Activated CD4-positive, CD25-positive, alpha-beta regulatory T cell treated with anti-CD3 and anti-CD28 coated beads, Interleukin-2, amount 50 U/mL, for 16 hours (primary cell): ENCODE measurements around the gene PREX1.

ENCODE experiments used
- DNase-seq: peaks from one replicate; pipeline ENCODE4 v3.0.0-alpha.2; 2020; ENCODE audit warnings: low read depth, low spot score

PREX1 gene

DNA sequence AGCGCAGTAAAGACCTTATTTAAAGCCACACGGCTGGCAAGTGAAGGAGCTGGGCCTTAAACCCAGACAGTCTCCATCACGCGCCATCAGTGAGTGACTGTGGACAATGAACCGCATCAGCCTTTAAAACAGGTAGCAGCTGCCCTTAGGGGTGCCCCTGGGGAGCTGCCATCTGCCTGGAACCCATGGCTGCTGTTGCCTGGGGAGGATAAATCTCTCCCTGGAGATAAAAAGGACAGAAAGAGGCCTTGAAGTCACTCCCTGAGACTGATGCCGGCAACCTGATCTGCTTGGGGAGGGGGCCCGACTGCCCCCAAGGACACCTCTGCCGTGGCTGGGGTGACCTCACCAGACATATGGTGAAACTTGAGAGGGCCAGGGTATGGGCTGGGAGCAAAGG is 73.5 kb downstream of the PREX1 start:
- DNase-seq: no peak

DNA sequence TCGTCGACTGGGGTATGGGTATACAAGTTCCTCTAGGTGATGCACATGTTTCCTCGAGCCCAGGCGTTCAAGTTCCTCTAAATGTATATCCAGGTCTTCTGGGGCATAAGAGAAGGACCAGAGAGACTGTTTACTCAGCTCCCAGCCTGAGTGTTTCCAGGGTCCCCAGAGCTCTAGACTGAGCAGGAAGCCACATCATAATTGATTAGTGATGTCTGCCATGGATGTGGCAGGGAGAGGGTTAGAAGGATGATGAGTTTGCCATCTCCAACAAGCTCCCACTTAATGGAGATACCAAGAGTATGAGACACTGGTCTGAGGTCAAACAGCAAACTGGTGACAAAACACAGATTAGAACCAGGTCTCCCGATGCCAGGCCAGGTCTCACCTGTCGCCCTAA is 74.8 kb downstream of the PREX1 start:
- no peak for DNase-seq

DNA sequence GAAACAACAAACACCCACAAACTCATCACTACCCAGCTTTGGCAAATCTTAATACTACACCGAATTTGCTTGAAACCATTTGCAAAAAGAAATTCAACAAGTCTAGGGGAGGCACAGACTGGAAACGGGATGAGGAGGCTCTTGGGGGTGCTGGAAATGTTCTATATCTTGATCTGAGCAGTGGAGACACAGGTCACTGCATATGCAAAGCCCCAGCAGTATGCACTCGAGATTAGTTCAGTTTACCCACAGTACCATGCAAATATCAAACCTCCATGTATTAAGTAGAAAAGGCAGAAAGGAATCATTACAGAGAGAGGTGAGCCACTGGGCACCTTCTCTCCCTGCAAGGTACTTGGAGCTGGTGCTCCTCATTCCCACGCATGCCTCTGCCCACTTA is 75.9 kb downstream of the PREX1 start:
- no peak for DNase-seq

DNA sequence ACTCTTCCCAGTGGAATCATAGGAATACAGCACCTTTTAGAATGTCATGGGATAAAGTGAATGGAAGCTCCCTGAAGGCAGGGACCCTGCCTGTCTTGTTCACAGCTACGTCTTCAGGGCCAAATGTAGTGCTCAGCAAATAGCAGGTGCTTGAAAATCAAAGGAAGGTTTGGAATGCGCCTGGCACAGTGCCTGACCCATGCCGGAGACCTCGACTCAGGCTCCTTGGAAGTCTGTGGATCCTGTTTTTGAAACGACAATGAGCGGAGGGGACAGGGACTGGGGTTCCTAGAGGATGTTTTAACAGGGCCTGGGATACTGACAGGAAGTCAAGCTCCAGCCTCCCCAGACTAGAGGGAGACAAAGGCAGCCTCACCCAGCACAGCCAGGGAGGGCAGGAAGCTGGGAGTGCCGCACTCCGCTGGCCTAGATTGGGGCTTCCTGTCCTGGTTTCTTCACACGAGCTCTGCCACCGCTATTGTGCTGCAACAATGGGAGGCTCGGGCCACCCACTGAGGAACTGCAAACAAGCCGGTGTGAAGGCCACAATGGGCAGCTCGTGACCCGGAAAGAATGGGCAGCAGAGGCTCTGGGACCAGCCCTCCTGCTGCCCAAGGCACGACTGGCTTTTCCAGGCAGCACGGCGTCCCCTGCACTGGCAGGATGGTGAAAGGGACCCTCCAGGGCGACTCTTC is 76.7 kb downstream of the PREX1 start:
- DNase-seq: no peak

DNA sequence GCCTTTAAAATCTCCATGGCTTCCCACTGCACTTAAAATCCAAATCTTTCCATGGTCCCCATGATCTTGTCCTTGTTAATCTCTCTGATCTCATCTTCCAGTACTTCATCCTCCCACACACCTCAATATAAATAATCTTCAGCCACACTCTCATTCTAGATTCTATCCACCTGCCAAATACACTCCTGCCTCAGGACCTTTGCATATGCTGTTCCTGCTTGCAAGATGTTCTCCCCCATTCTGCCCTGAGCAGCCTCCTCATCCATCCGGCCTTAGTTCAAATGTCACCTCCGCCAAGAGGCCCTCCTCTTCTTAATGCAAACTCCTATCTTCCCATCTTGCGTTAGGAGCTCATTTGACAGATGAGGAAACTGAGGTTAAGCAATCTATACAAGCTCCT is 77.4 kb downstream of the PREX1 start:
- no peak for DNase-seq

DNA sequence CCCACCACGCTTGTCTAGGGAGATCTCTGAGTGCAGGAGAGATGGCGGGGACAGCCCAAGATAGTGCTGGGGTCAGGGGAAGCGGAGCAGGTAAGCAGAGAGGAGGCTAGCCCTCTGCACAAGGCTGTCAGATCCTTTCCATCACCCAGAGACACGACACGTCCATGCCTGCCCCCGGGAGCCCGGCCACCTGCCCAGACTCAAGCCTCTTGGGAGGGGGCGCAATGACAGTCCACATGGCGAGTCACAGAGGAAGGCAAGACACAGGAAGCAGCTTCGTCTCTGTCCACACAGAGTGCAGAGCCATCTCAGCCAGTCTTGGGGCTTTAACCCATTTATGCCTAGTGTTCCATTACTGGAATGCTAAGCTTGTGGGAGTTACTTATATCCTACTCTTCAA is 78.4 kb downstream of the PREX1 start:
- DNase-seq: no peak

DNA sequence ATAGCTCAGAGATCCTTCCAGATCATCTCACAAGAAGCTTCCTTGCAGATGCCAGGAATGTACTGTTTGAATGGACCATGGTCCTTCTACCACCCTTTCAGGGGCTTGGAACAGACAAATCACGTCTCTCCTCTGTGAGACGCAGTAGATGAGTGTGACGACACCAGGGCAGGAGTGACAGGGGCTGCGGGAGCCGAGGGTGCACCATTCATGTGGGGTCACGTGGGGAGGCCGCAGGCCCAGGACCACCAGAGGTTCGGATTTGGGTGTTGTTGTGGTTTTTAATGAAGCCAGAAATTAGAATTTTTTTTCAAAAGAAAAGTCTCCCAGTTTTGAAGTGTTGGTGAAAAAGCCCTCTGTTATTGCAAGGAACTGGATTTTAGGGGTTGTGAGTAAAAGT is 79.2 kb downstream of the PREX1 start:
- no peak for DNase-seq

DNA sequence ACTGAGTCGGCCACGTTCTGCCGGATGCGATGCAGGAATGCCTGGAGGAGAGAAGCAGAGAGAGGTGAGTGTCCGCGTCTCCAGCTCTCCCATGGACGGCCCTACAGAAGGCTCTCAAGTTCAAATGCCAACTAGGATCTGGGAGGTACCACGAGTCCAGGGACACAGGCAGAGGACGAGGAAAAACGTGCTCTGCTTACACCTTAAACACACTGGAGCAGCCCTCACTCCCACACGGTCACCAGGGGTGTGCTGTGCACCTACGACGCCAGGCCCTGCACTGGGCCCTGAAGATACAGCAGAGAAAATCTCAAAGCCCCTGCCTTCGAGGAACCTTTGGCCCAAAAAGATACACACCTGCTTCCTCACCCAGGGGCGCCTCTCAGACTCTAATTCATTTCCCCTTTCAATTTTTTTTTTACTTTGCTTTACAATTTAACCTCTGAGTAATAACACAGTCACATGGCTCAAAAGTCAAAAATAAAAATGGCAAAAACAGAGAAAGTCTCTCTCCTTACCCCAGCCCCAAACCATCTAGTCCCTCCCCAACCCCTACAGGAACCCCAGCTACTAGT is 79.9 kb downstream of the PREX1 start:
- no peak for DNase-seq

DNA sequence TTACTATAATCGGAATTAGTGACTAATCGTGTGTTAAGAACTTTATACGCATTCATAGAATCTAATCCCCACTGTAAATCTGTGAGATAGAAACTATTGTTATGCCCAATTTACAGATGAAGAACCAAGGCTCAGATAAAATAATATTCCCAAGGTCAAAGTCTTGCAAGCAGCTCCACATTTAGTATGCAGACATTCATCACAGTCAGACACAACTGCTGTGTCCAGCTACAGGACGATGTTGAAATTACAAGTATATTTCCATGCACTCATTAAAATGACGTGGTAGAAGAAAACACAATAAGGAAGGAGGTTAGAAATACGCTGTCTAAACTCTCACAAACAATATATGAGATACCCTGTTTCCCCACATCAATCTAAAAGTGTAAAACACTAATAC is 82.5 kb downstream of the PREX1 start:
- no peak for DNase-seq

DNA sequence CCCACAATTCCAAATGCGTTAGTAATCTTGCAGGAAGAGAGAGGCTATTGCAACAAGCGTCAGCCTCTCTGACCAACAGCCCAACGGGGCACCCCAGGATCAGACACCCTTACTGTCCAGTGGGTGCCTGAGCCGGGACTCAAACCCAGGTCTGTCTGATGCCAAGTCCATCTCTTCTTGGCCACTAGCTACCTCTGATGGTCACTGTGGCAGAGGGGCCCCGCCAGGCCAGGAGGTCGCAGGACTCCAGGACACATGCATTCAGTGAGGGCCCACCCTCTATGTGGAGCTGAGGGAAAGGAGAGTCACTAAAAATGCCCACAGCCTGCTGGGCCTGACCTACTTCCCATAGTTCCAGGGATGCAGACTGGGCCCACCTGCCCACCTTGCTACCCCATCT is 83.3 kb downstream of the PREX1 start:
- DNase-seq: no peak

DNA sequence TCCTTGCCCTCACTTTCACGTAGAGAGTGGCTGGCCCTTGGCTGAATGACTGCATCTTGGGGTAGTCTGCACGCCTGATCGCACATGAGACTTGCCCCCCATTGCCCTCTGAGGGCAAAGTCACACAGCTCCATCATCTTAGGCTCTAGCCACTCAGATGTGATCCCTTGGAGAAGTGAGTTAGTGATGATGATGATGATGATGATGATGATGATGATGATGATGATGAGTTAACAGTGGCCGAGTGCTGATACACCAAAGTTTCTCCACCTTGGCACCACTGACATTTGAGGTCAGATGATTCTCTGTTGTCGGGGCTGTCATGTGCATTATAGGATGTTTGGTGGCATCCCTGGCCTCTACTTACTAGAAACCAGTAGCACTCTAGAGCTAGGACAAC is 84.0 kb downstream of the PREX1 start:
- no peak for DNase-seq

DNA sequence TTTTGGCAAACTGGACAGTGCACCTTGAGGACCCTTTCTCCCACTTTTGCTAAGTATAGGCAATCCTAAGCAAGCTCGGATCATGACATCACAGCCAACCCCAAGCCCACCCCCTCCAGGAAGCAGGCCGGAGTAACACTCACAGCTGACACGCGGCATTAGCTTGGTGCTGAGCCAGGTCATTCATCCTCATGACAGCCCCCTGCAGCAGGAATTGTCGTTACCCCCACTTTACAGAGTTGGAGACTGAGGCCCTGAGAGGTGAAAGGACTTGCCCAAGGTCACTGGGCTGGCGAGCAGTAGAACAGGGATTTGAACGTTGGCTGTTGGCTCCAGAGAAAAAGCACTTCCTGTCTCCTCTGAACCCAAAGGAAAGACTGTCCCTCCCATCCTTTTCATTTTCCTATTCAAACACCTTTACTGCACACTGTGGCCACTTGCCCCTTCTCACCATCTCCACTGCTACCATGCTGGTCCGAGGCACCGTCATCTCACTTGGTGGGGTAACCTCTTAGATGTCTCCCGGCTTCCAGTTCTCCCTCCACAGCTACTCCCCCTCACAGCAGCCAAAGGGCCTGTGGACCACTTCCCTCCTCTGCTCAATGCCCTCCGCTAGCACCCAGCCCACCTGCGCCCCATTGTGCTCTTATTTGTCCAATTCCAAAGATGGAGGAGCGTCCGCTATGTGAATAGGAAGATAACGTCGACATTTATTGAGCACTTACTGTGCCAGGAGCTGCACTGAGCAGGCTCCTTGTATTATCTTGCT is 84.7 kb downstream of the PREX1 start:
- DNase-seq: no peak

DNA sequence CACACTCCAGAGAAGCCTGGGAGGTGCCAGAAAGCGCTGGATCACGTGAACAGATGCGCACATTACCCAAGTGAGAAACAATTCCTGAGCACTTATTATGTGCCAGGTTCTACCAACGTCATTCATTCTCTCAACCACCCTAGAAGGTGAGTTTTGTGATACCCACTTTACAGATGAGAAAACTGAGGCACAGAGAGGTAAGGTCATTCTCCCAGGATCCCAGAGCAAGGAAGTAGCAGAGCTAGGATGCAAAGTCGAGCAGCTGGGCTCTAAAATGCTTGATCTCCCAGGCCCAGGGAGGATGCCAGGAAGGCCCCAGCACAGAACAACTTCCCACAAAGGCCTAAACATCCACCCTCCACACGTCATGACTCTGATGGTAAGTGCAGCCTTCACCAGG is 85.6 kb downstream of the PREX1 start:
- DNase-seq: no peak

DNA sequence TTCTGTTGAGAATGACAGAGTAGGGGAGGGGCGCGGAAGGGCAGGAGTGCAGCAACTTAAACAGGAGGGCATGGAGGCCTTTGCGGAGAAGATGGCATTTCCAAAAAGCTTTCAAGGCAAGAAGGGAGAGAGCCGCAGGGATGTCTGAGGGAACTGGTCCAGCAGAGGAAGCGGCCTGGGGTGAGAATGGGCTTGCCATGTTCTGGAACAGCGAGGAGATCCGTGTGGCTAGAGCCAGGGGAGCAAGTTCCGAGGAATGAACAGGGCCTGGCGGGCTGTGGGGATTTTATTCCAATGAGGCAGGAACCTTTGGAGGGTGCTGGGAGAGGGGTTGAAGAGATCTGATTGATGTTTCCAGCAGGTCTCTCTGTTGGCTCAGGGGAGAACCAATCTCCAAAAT is 86.1 kb downstream of the PREX1 start:
- no peak for DNase-seq

DNA sequence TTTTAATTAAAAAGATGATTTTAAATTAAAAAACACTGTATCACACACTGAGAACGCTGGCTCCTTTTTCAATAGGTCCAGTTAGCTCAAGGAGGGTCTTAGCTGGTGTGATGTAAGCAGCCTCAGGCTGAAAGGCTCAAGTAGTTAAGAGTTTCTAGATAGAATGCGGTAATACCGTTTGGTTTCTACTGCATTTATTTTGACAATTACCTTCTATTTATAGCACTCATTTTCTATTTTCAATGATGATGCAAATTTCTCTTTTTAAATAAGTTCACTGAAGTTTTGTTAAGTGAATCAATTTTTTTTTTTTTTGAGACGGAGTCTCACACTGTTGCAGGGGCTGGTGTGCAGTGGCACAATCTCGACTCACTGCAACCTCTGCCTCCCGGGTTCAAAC is 87.1 kb downstream of the PREX1 start:
- DNase-seq: no peak

DNA sequence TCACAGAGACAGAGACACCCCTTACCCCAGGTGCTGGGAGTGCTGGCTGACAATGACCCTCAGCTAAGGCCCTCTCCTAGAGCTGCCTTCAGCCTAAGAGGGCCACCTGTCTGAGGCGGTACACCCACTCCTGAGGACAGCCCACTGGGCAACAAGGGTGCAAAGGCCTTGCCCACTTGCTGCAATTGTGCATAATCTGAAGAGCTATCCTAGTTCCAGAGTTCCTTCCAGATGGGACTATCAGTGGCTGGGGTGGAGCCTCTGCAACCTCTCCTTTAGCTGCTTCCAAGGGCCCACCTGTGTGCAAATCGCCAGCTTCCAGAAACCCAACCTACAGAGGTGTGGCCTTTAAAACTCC is 87.5 kb downstream of the PREX1 start:
- DNase-seq: no peak

DNA sequence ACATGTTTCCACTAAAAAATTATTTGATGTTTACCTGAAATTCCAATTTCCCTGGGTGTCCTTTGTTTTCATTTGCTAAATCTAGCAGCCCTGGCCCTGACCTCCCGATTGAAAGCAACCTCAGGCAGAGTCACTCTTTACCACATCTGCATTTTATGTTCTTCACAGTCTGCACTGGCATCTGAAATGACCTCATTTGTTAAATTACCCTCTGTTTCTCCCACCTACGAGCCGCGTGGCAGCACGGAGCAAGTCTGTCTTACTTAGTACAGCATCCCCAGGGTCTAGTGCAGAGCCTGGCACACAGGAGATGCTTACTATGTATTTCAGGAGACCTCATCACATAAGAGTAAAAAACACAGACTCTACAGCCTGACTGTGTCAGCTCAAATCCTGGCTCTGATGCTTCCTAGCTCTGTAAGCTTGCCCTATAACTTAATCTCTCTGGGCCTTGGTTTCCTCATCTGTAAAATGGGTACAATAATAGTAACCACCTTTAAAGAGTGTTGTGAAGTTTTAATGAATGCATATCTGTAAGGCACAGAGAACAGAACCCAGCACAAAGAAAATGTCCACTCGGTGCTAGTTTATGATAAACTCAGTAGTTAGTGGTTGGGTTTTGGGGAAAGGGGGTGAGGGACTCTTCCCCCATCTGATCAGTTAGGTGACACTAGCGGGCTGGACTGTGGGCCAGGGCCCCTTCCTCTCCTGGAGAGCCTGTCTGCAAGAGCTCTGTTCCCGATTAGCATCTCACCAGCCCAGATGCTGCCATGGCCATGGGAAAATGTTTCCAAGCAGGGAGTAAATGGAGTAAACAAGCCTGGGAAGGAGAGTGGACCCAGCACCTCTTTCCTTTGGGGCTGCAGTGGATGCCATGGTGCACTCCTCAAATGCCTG is 88.2 kb downstream of the PREX1 start:
- no peak for DNase-seq

DNA sequence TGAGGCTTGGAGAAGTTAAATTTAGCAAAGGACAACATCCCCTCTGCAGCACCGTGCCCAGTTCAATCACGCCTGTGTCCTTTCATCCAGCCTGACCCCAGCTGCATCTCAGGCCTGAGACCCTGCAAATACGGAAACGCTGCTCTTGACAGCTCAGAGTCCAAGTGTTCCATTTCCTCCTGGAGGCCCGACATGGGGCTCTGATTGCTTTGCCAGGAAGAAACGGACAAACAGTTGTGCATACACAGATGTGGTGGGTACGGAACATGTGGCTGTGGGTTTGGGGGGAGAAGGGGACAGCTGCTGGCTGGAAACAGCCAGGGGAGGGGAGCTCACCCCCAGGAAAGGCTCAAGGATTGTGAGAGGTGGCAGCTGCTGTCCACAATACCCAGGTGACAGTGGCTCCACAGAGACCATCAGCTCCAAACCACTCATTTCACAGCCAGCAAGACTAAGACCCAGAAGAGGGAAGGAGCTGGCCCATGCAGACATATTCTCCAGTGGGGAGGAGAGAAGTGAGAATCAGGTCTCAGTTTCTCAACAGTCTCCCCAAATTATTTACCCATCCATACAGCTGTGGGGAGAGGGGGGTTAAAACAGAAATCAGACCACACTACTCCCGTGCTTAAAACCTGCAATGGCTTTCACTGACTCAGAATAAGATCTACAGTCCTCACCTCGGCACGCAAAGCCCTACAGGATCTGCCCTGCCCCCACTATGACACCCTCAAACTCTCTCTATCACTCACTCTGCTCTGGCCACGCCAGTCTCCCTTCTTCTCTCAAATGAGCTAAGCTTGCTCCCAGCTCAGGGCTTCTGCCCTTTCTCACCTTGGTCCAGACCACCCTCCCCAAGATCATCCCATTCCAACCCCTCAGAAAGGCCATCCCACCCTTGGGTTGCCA is 89.1 kb downstream of the PREX1 start:
- no peak for DNase-seq

DNA sequence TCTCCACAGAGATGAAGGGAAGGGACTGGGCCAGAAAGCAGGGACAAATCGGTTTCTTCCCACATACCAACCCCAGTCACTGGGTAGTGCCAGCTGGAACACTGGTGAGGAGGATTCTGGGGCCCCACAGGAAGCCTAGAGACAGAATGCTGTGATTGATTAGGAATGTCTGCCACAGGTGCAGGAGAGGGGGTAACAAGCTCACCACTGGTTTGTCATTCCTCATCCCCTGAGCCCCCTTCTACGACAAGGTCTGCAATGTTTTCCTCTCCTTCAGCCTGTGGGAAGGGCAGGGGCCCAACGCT is 89.8 kb downstream of the PREX1 start:
- no peak for DNase-seq

DNA sequence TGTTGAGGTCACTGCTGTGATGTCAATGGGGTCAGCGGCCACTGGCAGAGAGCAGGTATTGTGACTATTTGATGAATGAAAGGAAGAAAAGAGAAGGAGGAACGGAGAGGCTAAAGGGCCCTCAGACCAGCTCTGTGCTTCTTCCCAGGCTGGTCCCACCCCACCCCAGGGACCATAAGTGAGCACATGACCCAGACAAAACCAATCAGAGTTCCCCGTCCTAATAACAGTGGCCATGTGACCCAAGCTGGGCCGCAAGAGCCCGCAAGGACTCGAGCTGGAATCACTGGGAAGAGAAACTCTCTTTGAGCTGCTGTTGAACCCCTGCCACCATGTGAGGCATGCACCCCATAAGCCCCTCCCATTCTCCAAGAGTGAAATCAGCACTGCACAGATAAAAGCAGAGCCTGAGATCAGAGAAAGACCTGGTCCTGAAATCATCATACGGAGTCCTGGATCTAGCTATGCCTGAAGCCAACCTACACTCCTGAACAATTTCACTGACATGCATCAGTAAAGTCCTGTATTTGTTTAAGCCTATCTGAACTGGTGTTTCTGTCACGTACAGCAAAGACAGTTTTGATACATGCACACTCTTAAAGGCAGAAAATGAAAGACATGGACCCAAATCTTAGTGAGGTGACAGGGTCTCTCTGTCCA is 90.2 kb downstream of the PREX1 start:
- no peak for DNase-seq

DNA sequence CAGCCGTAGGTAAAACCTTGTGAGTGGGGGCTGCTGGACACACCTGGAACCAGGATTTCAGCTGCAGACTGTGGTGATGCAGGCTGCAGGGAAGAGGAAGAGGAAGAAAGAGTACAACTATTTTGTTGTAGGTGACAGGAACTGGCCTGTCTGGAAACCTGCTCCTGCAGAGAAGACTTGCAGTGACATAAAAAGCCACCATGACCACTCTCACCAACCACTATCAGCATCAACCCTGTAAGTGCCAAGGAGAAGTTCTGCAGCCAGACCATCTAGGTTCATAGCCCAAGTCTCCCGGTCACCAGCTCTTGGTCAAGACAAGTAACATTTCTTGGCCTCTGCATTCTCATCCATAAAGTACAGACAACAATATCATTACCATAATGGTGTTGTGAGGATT is 91.2 kb downstream of the PREX1 start:
- DNase-seq: no peak
